Endothelial cell of umbilical vein (primary cell): Measurements from ENCODE around the gene DLGAP1.
A peak's percentile ranks its signal among the peaks of the same experiment; 100 is the strongest.

ENCODE experiments used
- EZH2 ChIP-seq: IDR thresholded peaks from 2 replicates; pipeline ENCODE4 v1.6.1; 2012; ENCODE audit warnings: borderline replicate concordance, low read depth, mild to moderate bottlenecking, moderate library complexity, low read length, inconsistent platforms; ENCODE audit not compliant: severe bottlenecking
- FOS ChIP-seq: IDR thresholded peaks from 2 replicates; pipeline ENCODE4 v1.6.1; 2011; ENCODE audit warnings: mild to moderate bottlenecking, low read length, moderate library complexity, borderline replicate concordance; ENCODE audit not compliant: insufficient read depth
- GATA2 ChIP-seq: IDR thresholded peaks from 2 replicates; pipeline ENCODE4 v1.7.0; 2011; ENCODE audit warnings: low read depth, mild to moderate bottlenecking, moderate library complexity, mixed read lengths, low read length; ENCODE audit not compliant: insufficient read length, insufficient read depth
- JUN ChIP-seq: IDR thresholded peaks from 2 replicates; pipeline ENCODE4 v1.6.1; 2011; ENCODE audit warnings: borderline replicate concordance, low read depth; ENCODE audit not compliant: insufficient read length, insufficient read depth
- MAX ChIP-seq: IDR thresholded peaks from 2 replicates; pipeline ENCODE4 v1.6.1; 2011; ENCODE audit not compliant: insufficient read depth, insufficient read length
- MYC ChIP-seq: IDR thresholded peaks from one replicate; pipeline ENCODE4 v1.6.1; 2011; ENCODE audit warnings: mild to moderate bottlenecking, low read depth, low read length
- POLR2A ChIP-seq: IDR thresholded peaks from 2 replicates; pipeline ENCODE4 v1.6.1; 2012; ENCODE audit warnings: low read depth, mild to moderate bottlenecking, control low read depth, low read length
- POLR2AphosphoS5 ChIP-seq: IDR thresholded peaks from 2 replicates; pipeline ENCODE4 v1.6.1; 2012; ENCODE audit warnings: low read depth, mild to moderate bottlenecking, control low read depth, low read length, moderate library complexity; ENCODE audit not compliant: insufficient read depth
- TF ChIP-seq, protein P1 (sequence below), 2 donors: IDR thresholded peaks; 1 replicate in 1 of 2; 2 replicates in 1 of 2; pipeline ENCODE4 v1.5.1; 2011; ENCODE audit warnings: low read length in 2 of 2, mild to moderate bottlenecking in 2 of 2, moderate library complexity in 2 of 2, control low read depth in 1 of 2, inconsistent platforms in 1 of 2, low read depth in 1 of 2; ENCODE audit not compliant: insufficient read depth in 1 of 2; ENCODE audit errors: extremely low read depth in 1 of 2

DNA sequence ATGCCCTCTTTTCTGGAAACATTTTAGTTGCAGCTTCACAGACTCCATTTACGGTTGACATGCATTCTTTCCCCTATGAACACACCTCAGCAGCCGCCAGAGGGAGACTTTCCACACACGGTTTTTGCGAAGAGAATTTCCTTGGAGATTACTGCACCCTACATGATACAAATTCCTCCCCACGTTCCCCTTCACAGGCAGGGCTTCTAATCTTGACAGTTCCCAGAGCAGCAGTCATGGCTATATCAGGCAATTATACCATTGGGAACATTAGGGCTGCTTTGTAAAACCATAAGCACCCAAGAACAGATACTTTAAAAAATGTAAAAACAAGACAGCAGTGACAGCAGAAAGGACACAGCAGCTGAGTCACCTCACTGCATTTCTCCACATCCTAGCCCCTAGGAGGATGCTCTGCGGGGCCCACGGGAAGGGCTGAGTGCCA is 751.4 kb downstream of the DLGAP1 start:
- TF ChIP-seq POLR2AphosphoS5 (no peak), JUN (no peak), POLR2A (no peak), MAX (no peak), FOS (no peak), GATA2 (no peak), EZH2 (no peak), MYC (no peak)
- TF ChIP-seq, protein P1, sequence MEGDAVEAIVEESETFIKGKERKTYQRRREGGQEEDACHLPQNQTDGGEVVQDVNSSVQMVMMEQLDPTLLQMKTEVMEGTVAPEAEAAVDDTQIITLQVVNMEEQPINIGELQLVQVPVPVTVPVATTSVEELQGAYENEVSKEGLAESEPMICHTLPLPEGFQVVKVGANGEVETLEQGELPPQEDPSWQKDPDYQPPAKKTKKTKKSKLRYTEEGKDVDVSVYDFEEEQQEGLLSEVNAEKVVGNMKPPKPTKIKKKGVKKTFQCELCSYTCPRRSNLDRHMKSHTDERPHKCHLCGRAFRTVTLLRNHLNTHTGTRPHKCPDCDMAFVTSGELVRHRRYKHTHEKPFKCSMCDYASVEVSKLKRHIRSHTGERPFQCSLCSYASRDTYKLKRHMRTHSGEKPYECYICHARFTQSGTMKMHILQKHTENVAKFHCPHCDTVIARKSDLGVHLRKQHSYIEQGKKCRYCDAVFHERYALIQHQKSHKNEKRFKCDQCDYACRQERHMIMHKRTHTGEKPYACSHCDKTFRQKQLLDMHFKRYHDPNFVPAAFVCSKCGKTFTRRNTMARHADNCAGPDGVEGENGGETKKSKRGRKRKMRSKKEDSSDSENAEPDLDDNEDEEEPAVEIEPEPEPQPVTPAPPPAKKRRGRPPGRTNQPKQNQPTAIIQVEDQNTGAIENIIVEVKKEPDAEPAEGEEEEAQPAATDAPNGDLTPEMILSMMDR (IDR thresholded peaks at IDR 0.05; ENCODE audit: extremely low read depth in 1 of 2, insufficient read depth in 1 of 2, low read depth in 1 of 2, low read length in 2 of 2) = peak; percentile 65 to 70
